ENCODE data around the gene TSPEAR. TPM values are rescaled to one million over a fixed set of nuclear protein-coding genes. Genes with fewer than 3 reads are reported as not detected.

TSPEAR gene
- polyA plus RNA-seq, 1 experiment = not detected

DNA sequence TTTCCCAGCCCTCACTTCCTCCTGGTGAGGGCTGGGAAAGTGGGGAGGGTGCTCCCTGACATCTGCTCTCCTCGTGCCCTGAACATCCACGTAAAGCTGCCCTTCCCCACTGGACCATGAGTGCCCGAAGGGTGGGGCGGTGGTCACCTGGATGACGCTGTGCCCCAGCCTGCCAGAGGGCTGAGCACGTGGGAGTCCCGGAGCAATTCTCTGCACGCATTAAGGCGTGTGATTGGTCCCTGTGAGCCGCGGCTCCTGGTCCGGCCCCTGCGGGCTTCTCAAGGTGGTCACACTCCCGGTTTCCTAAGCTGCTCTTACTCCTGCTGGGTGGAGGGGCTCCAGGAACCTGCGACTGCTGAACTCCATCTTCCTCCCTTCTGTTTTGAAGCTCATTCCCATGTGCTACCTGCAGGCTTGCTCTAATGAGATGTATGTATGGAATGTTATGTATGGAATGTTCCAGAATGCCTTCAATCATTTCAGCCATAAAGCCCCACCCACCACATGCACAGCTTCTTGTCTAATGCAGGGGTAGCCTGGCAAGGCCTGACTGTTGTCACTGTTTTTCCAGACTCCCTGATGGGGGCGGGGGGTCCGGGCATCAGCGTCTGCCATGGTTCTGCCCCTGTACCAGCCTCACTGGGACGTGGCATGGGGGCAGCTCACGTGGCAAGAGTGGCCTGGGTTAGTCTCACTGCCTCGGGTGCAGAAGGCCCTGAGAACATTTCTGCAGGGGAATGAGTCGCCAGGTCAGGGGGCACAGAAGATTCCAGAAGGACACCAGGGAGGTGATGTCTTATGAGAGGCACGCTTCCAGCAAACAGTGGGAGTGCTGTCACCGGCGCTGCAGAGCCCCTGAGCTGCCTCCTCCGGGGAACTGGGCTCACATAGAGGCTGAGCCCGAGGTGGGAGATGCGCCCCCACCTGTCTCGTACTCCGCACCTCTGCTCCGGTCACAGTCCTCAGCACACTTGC, 190.8 kb downstream of the TSPEAR start:
- Histone ChIP-seq H3K27me3 (ENCODE audit: control insufficient read depth, insufficient read depth, low read length) (no peaks in the 10 kb centered on the region), H3K4me3 (ENCODE audit: low read depth, low read length) (no peak overlapping the region), H3K36me3 (ENCODE audit: control insufficient read depth, insufficient read depth, low read length) (no peaks in the 10 kb centered on the region)
- no peak for DNase-seq (ENCODE audit: low read depth)
- no peak for TF ChIP-seq CTCF (IDR thresholded peaks at IDR 0.05; ENCODE audit: insufficient read depth, low read depth, low read length)
- POLR2A ChIA-PET = no interaction called here
- CTCF ChIA-PET = interaction anchor here (0.5 kb wide), 1 partner anchor 30 kb away, joined by 3 read pairs; no protein-coding TSS in a partner anchor

GRCh38 chr21:44519346-44520325, 191.7 kb downstream of the TSPEAR start:
- CTCF ChIA-PET = interaction anchor here (0.5 to 0.6 kb wide), 2 partner anchors 29 to 252 kb away, joined by 3 read pairs; no protein-coding TSS in a partner anchor
- TF ChIP-seq CTCF (IDR thresholded peaks at IDR 0.05; ENCODE audit: insufficient read depth, low read depth, low read length) = no peak
- Histone ChIP-seq H3K27me3 (ENCODE audit: control insufficient read depth, insufficient read depth, low read length) (no peaks in the 10 kb centered on the region), H3K36me3 (ENCODE audit: control insufficient read depth, insufficient read depth, low read length) (no peaks in the 10 kb centered on the region), H3K4me3 (ENCODE audit: low read depth, low read length) (no peak overlapping the region)
- POLR2A ChIA-PET = no interaction called here
- no peak for DNase-seq (ENCODE audit: low read depth)

GRCh38 chr21:44518686-44519085, 192.7 kb downstream of the TSPEAR start:
- no peak for DNase-seq (ENCODE audit: low read depth)
- Histone ChIP-seq H3K27me3 (ENCODE audit: control insufficient read depth, insufficient read depth, low read length) (no peaks in the 10 kb centered on the region), H3K36me3 (ENCODE audit: control insufficient read depth, insufficient read depth, low read length) (no peaks in the 10 kb centered on the region), H3K4me3 (ENCODE audit: low read depth, low read length) (no peak overlapping the region)
- ChIA-PET POLR2A (no interaction called here), CTCF (no interaction called here)
- TF ChIP-seq CTCF (IDR thresholded peaks at IDR 0.05; ENCODE audit: insufficient read depth, low read depth, low read length) = no peak

GRCh38 chr21:44517175-44517899, 194.0 kb downstream of the TSPEAR start:
- no peak for DNase-seq (ENCODE audit: low read depth)
- ChIA-PET CTCF (no interaction called here), POLR2A (no interaction called here)
- no peak for TF ChIP-seq CTCF (IDR thresholded peaks at IDR 0.05; ENCODE audit: insufficient read depth, low read depth, low read length)
- no peaks in the 10 kb centered on the region for H3K36me3 ChIP-seq (ENCODE audit: control insufficient read depth, insufficient read depth, low read length)
- H3K27me3 ChIP-seq (ENCODE audit: control insufficient read depth, insufficient read depth, low read length) = no peaks in the 10 kb centered on the region
- no peak overlapping the region for H3K4me3 ChIP-seq (ENCODE audit: low read depth, low read length)

All from BJ (cell line).